ENCODE results near the gene ASPHD2. TPM values are rescaled to one million over a fixed set of nuclear protein-coding genes. Genes with fewer than 3 reads are reported as not detected.

ASPHD2 gene
- total and polyA plus RNA-seq, 10 of the 15 experiments (the other 5 are each of a cell fraction or from before 2014, with no cell fraction given) = 1.6 to 10.6 (median 5.2) TPM

DNA sequence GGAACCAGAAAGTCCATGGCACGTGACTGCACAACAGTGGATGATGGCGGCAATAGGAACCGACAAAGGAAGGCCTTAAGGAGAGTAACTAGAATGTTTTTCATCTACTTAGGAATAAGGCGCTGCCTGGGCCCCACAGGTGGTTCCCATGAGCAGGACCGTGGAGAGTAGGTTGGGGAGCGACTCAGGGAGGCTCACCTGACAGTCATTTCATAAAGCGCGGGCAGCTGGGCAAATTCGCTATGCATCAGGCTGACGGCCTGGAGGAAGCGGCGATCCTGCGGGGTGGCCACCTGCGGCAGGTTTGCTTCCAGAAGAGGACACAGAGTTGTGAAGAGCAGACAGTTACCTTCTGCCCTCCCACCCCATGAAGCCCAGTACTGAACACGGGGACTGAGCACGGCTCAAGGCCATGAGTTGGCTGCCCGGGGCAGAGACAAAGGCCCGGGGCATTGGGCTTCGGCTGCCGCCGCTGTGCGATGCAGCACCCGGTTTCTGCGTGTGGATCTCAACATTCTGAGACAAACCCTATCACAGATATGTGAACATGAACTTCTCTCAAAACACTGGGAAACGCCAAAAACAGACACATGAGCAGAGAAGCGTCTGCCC is 28.7 kb downstream of the ASPHD2 start:
- ChIA-PET POLR2A (no interaction called here), CTCF (interaction anchor here (1.1 kb wide), 1 partner anchor 62 kb away, joined by 3 read pairs; no protein-coding TSS in a partner anchor)

More for the DNA sequence above, 28.7 kb downstream of the ASPHD2 start:
- Histone ChIP-seq H3K4me1 (ENCODE audit: control insufficient read depth, insufficient read depth, low read length) (no peaks in the 10 kb centered on the region), H3K9me3 (replicated peaks; ENCODE audit: control insufficient read depth, insufficient read depth, low read length) (no peaks in the 10 kb centered on the region), H3K36me3 (ENCODE audit: control insufficient read depth in 2 of 2, insufficient read depth in 2 of 2, low read length in 1 of 2) (peaks cover 14 to 25% of the 10 kb centered on the region in 2 experiments), H3K9ac (ENCODE audit: control insufficient read depth, insufficient read depth, low read length) (no peak overlapping the region), H3K27me3 (replicated peaks in 1 of 2; ENCODE audit: control insufficient read depth in 2 of 2, insufficient read depth in 2 of 2, low read length in 1 of 2) (no peaks in the 10 kb centered on the region), H3K4me3 (no peak overlapping the region), H2AFZ (ENCODE audit: control insufficient read depth, low read depth, low read length) (no peak overlapping the region), H3K27ac (ENCODE audit: control insufficient read depth, insufficient read depth) (no peak overlapping the region), H4K20me1 (ENCODE audit: control insufficient read depth, insufficient read depth) (no peaks in the 10 kb centered on the region), H3K79me2 (ENCODE audit: control insufficient read depth, insufficient read depth, low read length) (peaks cover 5% of the 10 kb centered on the region), H3K4me2 (ENCODE audit: control insufficient read depth, insufficient read depth) (no peak overlapping the region)
- intact Hi-C loops (cut with micrococcal nuclease; ENCODE audit: unreplicated experiment) (no loop called here), in situ Hi-C loops (cut with MboI) (no loop called here)
- 96% methylated on average over 26 of the region's 26 CpGs for WGBS (ENCODE audit: insufficient coverage, insufficient replicate concordance, low lambda C conversion rate, missing lambda C conversion rate)
- no peak for TF ChIP-seq YBX1 (IDR thresholded peaks at IDR 0.05)
- no peak for TF ChIP-seq STAT3 (IDR thresholded peaks at IDR 0.05; ENCODE audit: low read depth, low read length)
- TF ChIP-seq, protein P1, sequence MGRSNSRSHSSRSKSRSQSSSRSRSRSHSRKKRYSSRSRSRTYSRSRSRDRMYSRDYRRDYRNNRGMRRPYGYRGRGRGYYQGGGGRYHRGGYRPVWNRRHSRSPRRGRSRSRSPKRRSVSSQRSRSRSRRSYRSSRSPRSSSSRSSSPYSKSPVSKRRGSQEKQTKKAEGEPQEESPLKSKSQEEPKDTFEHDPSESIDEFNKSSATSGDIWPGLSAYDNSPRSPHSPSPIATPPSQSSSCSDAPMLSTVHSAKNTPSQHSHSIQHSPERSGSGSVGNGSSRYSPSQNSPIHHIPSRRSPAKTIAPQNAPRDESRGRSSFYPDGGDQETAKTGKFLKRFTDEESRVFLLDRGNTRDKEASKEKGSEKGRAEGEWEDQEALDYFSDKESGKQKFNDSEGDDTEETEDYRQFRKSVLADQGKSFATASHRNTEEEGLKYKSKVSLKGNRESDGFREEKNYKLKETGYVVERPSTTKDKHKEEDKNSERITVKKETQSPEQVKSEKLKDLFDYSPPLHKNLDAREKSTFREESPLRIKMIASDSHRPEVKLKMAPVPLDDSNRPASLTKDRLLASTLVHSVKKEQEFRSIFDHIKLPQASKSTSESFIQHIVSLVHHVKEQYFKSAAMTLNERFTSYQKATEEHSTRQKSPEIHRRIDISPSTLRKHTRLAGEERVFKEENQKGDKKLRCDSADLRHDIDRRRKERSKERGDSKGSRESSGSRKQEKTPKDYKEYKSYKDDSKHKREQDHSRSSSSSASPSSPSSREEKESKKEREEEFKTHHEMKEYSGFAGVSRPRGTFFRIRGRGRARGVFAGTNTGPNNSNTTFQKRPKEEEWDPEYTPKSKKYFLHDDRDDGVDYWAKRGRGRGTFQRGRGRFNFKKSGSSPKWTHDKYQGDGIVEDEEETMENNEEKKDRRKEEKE (IDR thresholded peaks at IDR 0.05) = no peak
- TF ChIP-seq NR2F1 (conservative IDR thresholded peaks at IDR 0.05) = no peak
- TF ChIP-seq HDGF (IDR thresholded peaks at IDR 0.05) = no peak
- no peak for TF ChIP-seq IRF4 (IDR thresholded peaks at IDR 0.05; ENCODE audit: low read depth, low read length)
- TF ChIP-seq ZNF384 (IDR thresholded peaks at IDR 0.05; ENCODE audit: borderline replicate concordance, low read depth, low read length) = no peak
- TF ChIP-seq, protein P2, sequence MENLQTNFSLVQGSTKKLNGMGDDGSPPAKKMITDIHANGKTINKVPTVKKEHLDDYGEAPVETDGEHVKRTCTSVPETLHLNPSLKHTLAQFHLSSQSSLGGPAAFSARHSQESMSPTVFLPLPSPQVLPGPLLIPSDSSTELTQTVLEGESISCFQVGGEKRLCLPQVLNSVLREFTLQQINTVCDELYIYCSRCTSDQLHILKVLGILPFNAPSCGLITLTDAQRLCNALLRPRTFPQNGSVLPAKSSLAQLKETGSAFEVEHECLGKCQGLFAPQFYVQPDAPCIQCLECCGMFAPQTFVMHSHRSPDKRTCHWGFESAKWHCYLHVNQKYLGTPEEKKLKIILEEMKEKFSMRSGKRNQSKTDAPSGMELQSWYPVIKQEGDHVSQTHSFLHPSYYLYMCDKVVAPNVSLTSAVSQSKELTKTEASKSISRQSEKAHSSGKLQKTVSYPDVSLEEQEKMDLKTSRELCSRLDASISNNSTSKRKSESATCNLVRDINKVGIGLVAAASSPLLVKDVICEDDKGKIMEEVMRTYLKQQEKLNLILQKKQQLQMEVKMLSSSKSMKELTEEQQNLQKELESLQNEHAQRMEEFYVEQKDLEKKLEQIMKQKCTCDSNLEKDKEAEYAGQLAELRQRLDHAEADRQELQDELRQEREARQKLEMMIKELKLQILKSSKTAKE (IDR thresholded peaks at IDR 0.05; ENCODE audit: low read depth, poor library complexity, severe bottlenecking) = no peak
- TF ChIP-seq WRNIP1 (IDR thresholded peaks at IDR 0.05; ENCODE audit: borderline replicate concordance, low read depth, low read length) = no peak
- no peak for FAIRE-seq
- DNase-seq (ENCODE audit: low read depth, low spot score) = no peak
- RAD21 ChIA-PET (ENCODE audit: unreplicated experiment) = interaction anchor here (0.8 kb wide), 1 partner anchor 55 kb away, joined by 3 read pairs; no protein-coding TSS in a partner anchor
- no peak for ATAC-seq
- BruUV-seq (replicated peaks) = no TSS peak
- SMC1A ChIA-PET (ENCODE audit: uncharacterized antibody, unreplicated experiment) = no interaction called here
